ENCODE measurements around the gene CES5A. TPM values are rescaled to one million over a fixed set of nuclear protein-coding genes. Genes with fewer than 3 reads are reported as not detected.

CES5A gene
- total and polyA plus RNA-seq, 10 of the 15 experiments (the other 5 are each of a cell fraction or from before 2014, with no cell fraction given): 0.19 TPM; not detected in 9

- TF ChIP-seq, protein P1, sequence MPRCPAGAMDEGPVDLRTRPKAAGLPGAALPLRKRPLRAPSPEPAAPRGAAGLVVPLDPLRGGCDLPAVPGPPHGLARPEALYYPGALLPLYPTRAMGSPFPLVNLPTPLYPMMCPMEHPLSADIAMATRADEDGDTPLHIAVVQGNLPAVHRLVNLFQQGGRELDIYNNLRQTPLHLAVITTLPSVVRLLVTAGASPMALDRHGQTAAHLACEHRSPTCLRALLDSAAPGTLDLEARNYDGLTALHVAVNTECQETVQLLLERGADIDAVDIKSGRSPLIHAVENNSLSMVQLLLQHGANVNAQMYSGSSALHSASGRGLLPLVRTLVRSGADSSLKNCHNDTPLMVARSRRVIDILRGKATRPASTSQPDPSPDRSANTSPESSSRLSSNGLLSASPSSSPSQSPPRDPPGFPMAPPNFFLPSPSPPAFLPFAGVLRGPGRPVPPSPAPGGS (IDR thresholded peaks at IDR 0.05; ENCODE audit: borderline replicate concordance, insufficient read depth, low read depth, low read length, poor library complexity, severe bottlenecking): no peak
- no peak for TF ChIP-seq PKNOX1 (IDR thresholded peaks at IDR 0.05)
Observed at GRCh38 chr16:55871411-55872038, 3.6 kb downstream of the CES5A start (continued).

GRCh38 chr16:55868980-55869379 is 6.2 kb downstream of the CES5A start:
- in situ Hi-C loops (cut with MboI) (no loop called here), intact Hi-C loops (cut with micrococcal nuclease; ENCODE audit: unreplicated experiment) (no loop called here)
- H3K9me3 ChIP-seq (replicated peaks; ENCODE audit: control insufficient read depth, insufficient read depth, low read length): no peaks in the 10 kb centered on the region
- no peaks in the 10 kb centered on the region for H3K27me3 ChIP-seq (replicated peaks in 1 of 2; ENCODE audit: control insufficient read depth in 2 of 2, insufficient read depth in 2 of 2, low read length in 1 of 2)
- ChIA-PET CTCF (no interaction called here), SMC1A (ENCODE audit: uncharacterized antibody, unreplicated experiment) (interaction anchor here (0.6 kb wide), 1 partner anchor 46 kb away, joined by 3 read pairs; no protein-coding TSS in a partner anchor), RAD21 (ENCODE audit: unreplicated experiment) (no interaction called here), POLR2A (no interaction called here)
- H3K9ac ChIP-seq (ENCODE audit: control insufficient read depth, insufficient read depth, low read length): no peak overlapping the region
- no peaks in the 10 kb centered on the region for H4K20me1 ChIP-seq (ENCODE audit: control insufficient read depth, insufficient read depth)
- no peak overlapping the region for H2AFZ ChIP-seq (ENCODE audit: control insufficient read depth, low read depth, low read length)
- DNase-seq (ENCODE audit: low read depth, low spot score) (no peak), FAIRE-seq (no peak), ATAC-seq (no peak)
- no peak overlapping the region for H3K4me2 ChIP-seq (ENCODE audit: control insufficient read depth, insufficient read depth)
- H3K4me1 ChIP-seq (ENCODE audit: control insufficient read depth, insufficient read depth, low read length): no peaks in the 10 kb centered on the region
- no peaks in the 10 kb centered on the region for H3K79me2 ChIP-seq (ENCODE audit: control insufficient read depth, insufficient read depth, low read length)
- no peak overlapping the region for H3K27ac ChIP-seq (ENCODE audit: control insufficient read depth, insufficient read depth)
- no TSS peak for BruUV-seq (replicated peaks)
- no peak for TF ChIP-seq NR2C1 (IDR thresholded peaks at IDR 0.05)
- H3K4me3 ChIP-seq: no peak overlapping the region
- 17% methylated on average over 7 of the region's 7 CpGs for WGBS (ENCODE audit: insufficient coverage, insufficient replicate concordance, low lambda C conversion rate, missing lambda C conversion rate)
- H3K36me3 ChIP-seq (ENCODE audit: control insufficient read depth in 2 of 2, insufficient read depth in 2 of 2, low read length in 1 of 2): no peaks in the 10 kb centered on the region
